ENCODE results near the gene UACA.

- TF ChIP-seq POLR2A (IDR thresholded peaks at IDR 0.05) = no peak
- TF ChIP-seq CTCF (IDR thresholded peaks at IDR 0.05) = no peak
Observed at GRCh38 chr15:70783041-70783440, 19.7 kb upstream of the UACA start.
